ENCODE data around the gene PAPLN.

Gene PAPLN

GRCh38 chr14:73273799-73274198 is 36.5 kb downstream of the PAPLN start:
- DNase-seq (ENCODE audit: low read depth in 1 of 2, low spot score in 1 of 2) = no peak
- Histone ChIP-seq H3K27me3 (ENCODE audit: insufficient read depth, poor library complexity, severe bottlenecking) (no peaks in the 10 kb centered on the region), H3K4me3 (replicated peaks; ENCODE audit: insufficient read depth, low read length) (no peak overlapping the region), H3K27ac (replicated peaks) (no peak overlapping the region)
- TF ChIP-seq SPI1 (IDR thresholded peaks at IDR 0.05; ENCODE audit: borderline replicate concordance, low read depth) = no peak
- no peak for TF ChIP-seq POLR2AphosphoS5 (IDR thresholded peaks at IDR 0.05; ENCODE audit: low read depth)
- TF ChIP-seq REST (IDR thresholded peaks at IDR 0.05; ENCODE audit: insufficient replicate concordance, low read depth) = no peak

- Histone ChIP-seq H3K27ac (replicated peaks) (no peak overlapping the region), H3K27me3 (ENCODE audit: insufficient read depth, poor library complexity, severe bottlenecking) (no peaks in the 10 kb centered on the region), H3K4me3 (replicated peaks; ENCODE audit: insufficient read depth, low read length) (no peak overlapping the region)
- TF ChIP-seq GABPA (IDR thresholded peaks at IDR 0.05; ENCODE audit: low read depth) (no peak), POLR2AphosphoS5 (IDR thresholded peaks at IDR 0.05; ENCODE audit: low read depth) (no peak), REST (IDR thresholded peaks at IDR 0.05; ENCODE audit: insufficient replicate concordance, low read depth) (no peak), SPI1 (IDR thresholded peaks at IDR 0.05; ENCODE audit: borderline replicate concordance, low read depth) (no peak), CTCF (IDR thresholded peaks at IDR 0.05; ENCODE audit: insufficient read depth, low read length) (no peak)
- no peak for DNase-seq (ENCODE audit: low read depth in 1 of 2, low spot score in 1 of 2)
These were observed 39.5 kb downstream of the PAPLN start for GRCh38 chr14:73276836-73277235.

GRCh38 chr14:73277376-73277775 is 40.1 kb downstream of the PAPLN start:
- TF ChIP-seq POLR2AphosphoS5 (IDR thresholded peaks at IDR 0.05; ENCODE audit: low read depth) (no peak), GABPA (IDR thresholded peaks at IDR 0.05; ENCODE audit: low read depth) (no peak), REST (IDR thresholded peaks at IDR 0.05; ENCODE audit: insufficient replicate concordance, low read depth) (no peak), SPI1 (IDR thresholded peaks at IDR 0.05; ENCODE audit: borderline replicate concordance, low read depth) (no peak), CTCF (IDR thresholded peaks at IDR 0.05; ENCODE audit: insufficient read depth, low read length) (no peak)
- no peak overlapping the region for H3K27ac ChIP-seq (replicated peaks)

GRCh38 chr14:73280903-73281302 is 43.6 kb downstream of the PAPLN start:
- no peak for DNase-seq (ENCODE audit: low read depth in 1 of 2, low spot score in 1 of 2)
- TF ChIP-seq POLR2AphosphoS5 (IDR thresholded peaks at IDR 0.05; ENCODE audit: low read depth) (no peak), CTCF (IDR thresholded peaks at IDR 0.05; ENCODE audit: insufficient read depth, low read length) (no peak), SPI1 (IDR thresholded peaks at IDR 0.05; ENCODE audit: borderline replicate concordance, low read depth) (no peak), GABPA (IDR thresholded peaks at IDR 0.05; ENCODE audit: low read depth) (no peak), REST (IDR thresholded peaks at IDR 0.05; ENCODE audit: insufficient replicate concordance, low read depth) (no peak)
- Histone ChIP-seq H3K4me3 (replicated peaks; ENCODE audit: insufficient read depth, low read length) (no peak overlapping the region), H3K27me3 (ENCODE audit: insufficient read depth, poor library complexity, severe bottlenecking) (no peaks in the 10 kb centered on the region), H3K27ac (replicated peaks) (no peak overlapping the region)

More at GRCh38 chr14:73277376-73277775, 40.1 kb downstream of the PAPLN start:
- Histone ChIP-seq H3K27me3 (ENCODE audit: insufficient read depth, poor library complexity, severe bottlenecking) (no peaks in the 10 kb centered on the region), H3K4me3 (replicated peaks; ENCODE audit: insufficient read depth, low read length) (no peak overlapping the region)
- no peak for DNase-seq (ENCODE audit: low read depth in 1 of 2, low spot score in 1 of 2)

All from HL-60 (cell line).